Measurements from ENCODE around the gene BRMS1.
A peak's percentile ranks its signal among the peaks of the same experiment; 100 is the strongest.

BRMS1 gene

GRCh38 chr11:66371627-66372415 is 26.9 kb upstream of the BRMS1 start, which contains the start of gene SLC29A2:
SLC29A2 (minus strand) TSS chr11:66371760; CDS start chr11:66371591, 169 bp downstream.
- Histone ChIP-seq H3K9ac (no peak within 1 kb of the TSS), H3K4me1 (ENCODE audit: low read depth, poor library complexity, severe bottlenecking) (no peaks in the 10 kb centered on the region), H3K79me2 (ENCODE audit: insufficient read depth, low read depth) (no peaks in the 10 kb centered on the region), H3K27me3 (ENCODE audit: insufficient read depth, low read depth) (peaks cover 59% of the 10 kb centered on the region), H4K20me1 (ENCODE audit: insufficient read depth) (no peaks in the 10 kb centered on the region), H3K27ac (no peak within 1 kb of the TSS), H3K4me3 (IDR thresholded peaks at IDR 0.05; ENCODE audit: insufficient read depth, low read depth, low read length) (no peak within 1 kb of the TSS), H3K36me3 (ENCODE audit: insufficient read depth) (no peaks in the 10 kb centered on the region), H2AFZ (ENCODE audit: low read depth) (peak within 1 kb of the TSS; percentile 59; the same call in 1 of the 2 replicates), H3K4me2 (peak within 1 kb of the TSS; percentile 45; the same call in 1 of the 2 replicates)
- TF ChIP-seq, protein P1, sequence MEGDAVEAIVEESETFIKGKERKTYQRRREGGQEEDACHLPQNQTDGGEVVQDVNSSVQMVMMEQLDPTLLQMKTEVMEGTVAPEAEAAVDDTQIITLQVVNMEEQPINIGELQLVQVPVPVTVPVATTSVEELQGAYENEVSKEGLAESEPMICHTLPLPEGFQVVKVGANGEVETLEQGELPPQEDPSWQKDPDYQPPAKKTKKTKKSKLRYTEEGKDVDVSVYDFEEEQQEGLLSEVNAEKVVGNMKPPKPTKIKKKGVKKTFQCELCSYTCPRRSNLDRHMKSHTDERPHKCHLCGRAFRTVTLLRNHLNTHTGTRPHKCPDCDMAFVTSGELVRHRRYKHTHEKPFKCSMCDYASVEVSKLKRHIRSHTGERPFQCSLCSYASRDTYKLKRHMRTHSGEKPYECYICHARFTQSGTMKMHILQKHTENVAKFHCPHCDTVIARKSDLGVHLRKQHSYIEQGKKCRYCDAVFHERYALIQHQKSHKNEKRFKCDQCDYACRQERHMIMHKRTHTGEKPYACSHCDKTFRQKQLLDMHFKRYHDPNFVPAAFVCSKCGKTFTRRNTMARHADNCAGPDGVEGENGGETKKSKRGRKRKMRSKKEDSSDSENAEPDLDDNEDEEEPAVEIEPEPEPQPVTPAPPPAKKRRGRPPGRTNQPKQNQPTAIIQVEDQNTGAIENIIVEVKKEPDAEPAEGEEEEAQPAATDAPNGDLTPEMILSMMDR (conservative IDR thresholded peaks at IDR 0.05; ENCODE audit: low read depth, low read length) = no peak

DNA sequence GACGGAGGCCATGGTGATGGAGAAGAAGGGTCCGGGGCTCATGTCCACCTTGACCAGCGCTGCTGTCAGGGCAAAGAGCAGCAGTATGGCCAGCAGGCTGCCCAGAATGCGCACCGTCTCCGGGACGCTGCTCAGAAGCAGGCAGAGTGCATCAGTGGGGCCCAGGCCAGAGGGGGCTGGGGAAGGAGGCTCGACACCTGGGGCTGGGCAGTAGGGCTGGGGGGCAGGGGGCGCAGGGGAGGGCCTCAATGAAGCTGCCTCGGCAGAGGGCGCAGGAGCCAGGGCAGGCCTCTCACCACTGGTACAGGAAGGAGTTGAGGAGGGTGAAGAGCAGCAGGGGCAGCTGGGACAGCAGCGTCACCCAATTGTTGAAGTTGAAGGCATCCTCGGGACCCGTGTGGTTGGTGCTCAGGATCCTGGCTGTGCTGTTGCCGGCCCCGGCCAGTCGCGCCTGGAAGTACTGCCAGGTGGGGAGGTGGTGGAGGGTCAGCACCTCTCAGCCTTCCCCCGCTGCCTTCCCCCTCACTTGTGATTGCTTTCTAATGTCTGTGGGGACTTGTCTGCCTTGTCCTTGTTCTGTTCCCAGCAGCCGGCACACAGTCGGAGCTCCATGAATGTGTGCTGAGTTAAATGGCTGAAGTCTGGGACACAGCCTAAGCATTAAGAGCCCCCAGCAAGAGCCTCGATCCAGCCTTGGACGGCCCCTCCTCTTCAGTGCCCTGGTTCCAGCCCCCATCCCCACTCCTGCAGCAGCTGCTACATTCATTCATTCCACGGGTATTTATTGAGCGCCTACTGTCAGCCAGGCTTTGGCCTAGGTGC is 24.4 kb upstream of the BRMS1 start:
- TF ChIP-seq, protein P1 (conservative IDR thresholded peaks at IDR 0.05; ENCODE audit: low read depth, low read length) = no peak
- Histone ChIP-seq H3K36me3 (ENCODE audit: insufficient read depth) (no peaks in the 10 kb centered on the region), H2AFZ (ENCODE audit: low read depth) (no peak overlapping the region), H3K79me2 (ENCODE audit: insufficient read depth, low read depth) (no peaks in the 10 kb centered on the region), H3K9ac (no peak overlapping the region), H3K4me1 (ENCODE audit: low read depth, poor library complexity, severe bottlenecking) (no peaks in the 10 kb centered on the region), H3K4me3 (IDR thresholded peaks at IDR 0.05; ENCODE audit: insufficient read depth, low read depth, low read length) (no peak overlapping the region), H3K27me3 (ENCODE audit: insufficient read depth, low read depth) (peaks cover 53% of the 10 kb centered on the region), H3K4me2 (no peak overlapping the region), H4K20me1 (ENCODE audit: insufficient read depth) (no peaks in the 10 kb centered on the region), H3K27ac (no peak overlapping the region)

- TF ChIP-seq, protein P1 (conservative IDR thresholded peaks at IDR 0.05; ENCODE audit: low read depth, low read length) = no peak
- no peak overlapping the region for H3K4me3 ChIP-seq (IDR thresholded peaks at IDR 0.05; ENCODE audit: insufficient read depth, low read depth, low read length)
- peaks cover 48% of the 10 kb centered on the region for H3K27me3 ChIP-seq (ENCODE audit: insufficient read depth, low read depth)
- H3K4me1 ChIP-seq (ENCODE audit: low read depth, poor library complexity, severe bottlenecking) = no peaks in the 10 kb centered on the region
- no peak overlapping the region for H3K4me2 ChIP-seq
- no peak overlapping the region for H2AFZ ChIP-seq (ENCODE audit: low read depth)
- H4K20me1 ChIP-seq (ENCODE audit: insufficient read depth) = no peaks in the 10 kb centered on the region
- H3K27ac ChIP-seq = no peak overlapping the region
- no peak overlapping the region for H3K9ac ChIP-seq
- no peaks in the 10 kb centered on the region for H3K79me2 ChIP-seq (ENCODE audit: insufficient read depth, low read depth)
- H3K36me3 ChIP-seq (ENCODE audit: insufficient read depth) = no peaks in the 10 kb centered on the region
These were observed 23.6 kb upstream of the BRMS1 start for GRCh38 chr11:66368484-66368883.

DNA sequence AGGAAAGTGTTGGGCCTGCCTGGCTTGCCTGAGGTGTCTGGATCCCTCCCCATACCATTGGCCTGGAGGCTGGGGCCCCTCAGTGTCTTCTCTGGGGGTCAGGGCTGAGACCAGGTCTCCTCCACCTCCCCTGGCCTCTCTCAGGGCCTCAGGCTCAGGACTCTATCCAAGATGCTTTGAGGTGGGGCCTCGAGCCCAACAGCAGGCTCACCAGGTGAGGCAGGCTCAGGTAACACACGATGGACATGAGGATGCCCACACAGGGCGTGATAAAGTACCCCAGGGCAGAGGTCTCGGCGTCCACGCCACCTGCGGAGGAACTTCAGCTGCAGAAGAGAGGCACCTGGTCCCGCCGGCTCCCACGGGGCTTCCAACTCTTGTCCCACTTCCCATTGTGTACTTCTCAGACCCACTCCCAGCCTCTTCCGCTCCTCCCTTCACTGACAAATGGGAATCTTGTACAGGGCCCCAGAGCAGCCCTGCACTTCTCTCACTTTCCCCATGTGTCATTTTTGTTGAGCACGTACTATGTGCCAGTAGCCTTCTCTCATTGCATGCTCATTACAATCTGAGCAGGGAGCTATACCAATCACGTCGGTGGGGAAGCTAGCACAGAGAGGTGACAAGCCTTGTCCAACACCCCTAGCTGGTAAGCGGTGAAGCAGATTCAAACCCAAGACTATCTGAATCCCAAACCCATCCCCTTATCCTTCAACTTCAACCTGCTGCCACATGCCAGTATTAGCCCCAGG is 22.8 kb upstream of the BRMS1 start:
- no peak overlapping the region for H3K4me3 ChIP-seq (IDR thresholded peaks at IDR 0.05; ENCODE audit: insufficient read depth, low read depth, low read length)
- H3K4me2 ChIP-seq = no peak overlapping the region
- no peaks in the 10 kb centered on the region for H4K20me1 ChIP-seq (ENCODE audit: insufficient read depth)
- TF ChIP-seq, protein P1 (conservative IDR thresholded peaks at IDR 0.05; ENCODE audit: low read depth, low read length) = no peak
- no peaks in the 10 kb centered on the region for H3K36me3 ChIP-seq (ENCODE audit: insufficient read depth)
- H3K4me1 ChIP-seq (ENCODE audit: low read depth, poor library complexity, severe bottlenecking) = no peaks in the 10 kb centered on the region
- H3K27me3 ChIP-seq (ENCODE audit: insufficient read depth, low read depth) = peaks cover 41% of the 10 kb centered on the region
- H3K27ac ChIP-seq = no peak overlapping the region
- H3K9ac ChIP-seq = no peak overlapping the region
- H2AFZ ChIP-seq (ENCODE audit: low read depth) = no peak overlapping the region
- no peaks in the 10 kb centered on the region for H3K79me2 ChIP-seq (ENCODE audit: insufficient read depth, low read depth)
